Epidermal melanocyte (primary cell): ENCODE measurements around the gene GPC4.

Experiments used
- DNase-seq: peaks from one replicate; pipeline ENCODE4 v3.0.0; 2011; ENCODE audit warnings: low spot score; ENCODE audit not compliant: insufficient read length

The GPC4 gene

DNA sequence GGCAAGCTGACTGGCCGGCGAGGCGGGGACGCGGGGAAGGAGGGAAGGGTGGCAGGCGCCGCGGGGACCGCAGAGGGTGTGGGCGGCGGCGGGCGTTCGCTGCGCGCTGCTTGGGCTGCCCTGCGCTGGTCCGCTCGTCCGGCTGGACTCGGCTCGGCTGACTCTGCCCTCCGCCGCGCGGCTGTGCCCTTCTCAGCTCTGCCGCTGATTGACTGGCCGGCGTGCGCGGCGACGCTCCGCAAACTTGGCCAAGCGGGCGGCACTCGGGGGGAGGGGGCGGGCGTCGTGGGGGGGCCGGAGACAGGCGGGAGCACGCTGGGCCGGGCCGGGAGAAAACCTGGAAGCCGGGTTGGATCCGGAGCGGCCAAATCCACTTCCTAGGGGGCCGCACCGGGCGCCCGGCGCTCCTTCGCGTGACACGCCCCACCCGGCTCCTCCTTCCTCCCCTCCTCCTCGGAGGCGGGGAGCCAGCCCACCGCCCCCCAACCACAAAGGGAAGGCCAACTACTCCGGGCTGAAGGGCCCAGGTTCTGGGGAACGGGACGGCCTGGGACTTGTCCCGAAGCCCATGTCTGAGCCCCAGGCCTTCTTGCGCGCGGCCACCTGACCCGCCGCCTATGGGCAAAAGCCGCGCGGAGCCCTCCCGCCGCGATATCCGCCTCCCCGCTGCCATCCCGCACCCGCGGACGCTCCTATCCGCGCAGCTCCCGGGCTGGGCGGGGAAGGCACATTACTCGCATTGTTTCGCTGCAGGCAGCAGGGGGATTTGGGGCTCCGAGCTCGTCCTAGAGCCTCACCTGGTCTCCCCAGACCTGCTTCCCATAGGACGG, at the start of gene GPC4:
GPC4 (minus strand) TSS at position 214 of the 830 bp plus-strand sequence. CDS start 524 bp downstream, outside the sequence.
- DNase-seq: no peak

DNA sequence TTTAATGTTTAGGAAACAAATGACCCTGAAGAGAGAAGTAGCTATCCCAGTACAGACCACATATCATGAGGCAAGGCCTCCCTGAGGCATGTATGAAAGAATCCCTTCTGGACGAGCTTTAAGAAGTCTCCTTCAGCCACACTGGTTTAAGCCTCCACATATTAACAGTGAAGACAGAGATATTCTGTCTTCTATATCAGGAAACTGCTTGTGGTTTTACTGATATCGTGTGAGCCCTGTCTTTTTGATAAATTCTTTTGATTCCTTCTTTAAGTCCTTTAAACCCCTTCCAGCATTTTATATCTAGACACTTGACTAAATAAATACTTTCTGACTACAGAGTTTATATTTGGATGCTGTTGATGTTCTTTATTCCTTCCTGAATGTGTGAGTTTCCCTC, 45.9 kb upstream of the GPC4 start:
- no peak for DNase-seq

DNA sequence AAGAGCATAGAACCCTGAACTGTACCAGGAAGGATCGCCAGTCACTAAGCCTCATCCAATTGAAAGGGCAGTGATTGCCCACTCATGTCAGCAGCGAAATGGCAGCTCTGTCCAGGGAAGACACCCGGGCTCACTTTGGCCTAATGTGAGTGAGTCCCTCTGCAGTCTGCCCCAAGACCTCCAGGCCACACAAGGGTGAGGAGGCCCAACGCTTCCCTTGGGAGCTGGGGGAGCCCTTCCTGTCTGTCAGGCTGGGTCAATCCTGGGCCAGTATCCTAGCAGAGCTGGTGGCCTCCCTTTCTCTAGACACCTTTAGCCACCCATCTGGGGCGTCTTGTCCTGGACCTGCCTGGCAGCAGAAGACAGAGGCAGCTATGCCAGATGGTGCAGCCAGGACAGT, 39.6 kb upstream of the GPC4 start:
- DNase-seq: no peak

DNA sequence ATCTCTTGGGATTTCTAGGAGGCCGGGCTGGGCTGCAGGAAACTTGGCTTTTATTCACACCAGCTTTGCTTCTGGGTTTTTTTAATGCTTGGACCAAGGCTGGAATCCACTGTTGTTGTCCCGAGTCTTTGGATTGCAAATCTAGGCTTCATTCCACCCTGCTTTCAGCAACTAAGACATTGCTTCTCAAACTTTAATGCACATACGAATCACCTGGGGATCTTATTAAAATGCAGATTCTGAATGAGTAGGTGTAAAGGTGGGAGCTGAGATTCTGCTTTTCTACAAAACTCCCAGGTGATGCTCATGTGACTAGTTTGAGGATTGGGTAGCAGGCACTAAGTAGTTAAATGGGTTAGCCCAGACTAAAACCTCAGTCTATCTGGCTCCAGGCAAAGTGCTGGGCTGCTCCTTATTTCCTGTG, 39.2 kb upstream of the GPC4 start:
- DNase-seq: no peak

DNA sequence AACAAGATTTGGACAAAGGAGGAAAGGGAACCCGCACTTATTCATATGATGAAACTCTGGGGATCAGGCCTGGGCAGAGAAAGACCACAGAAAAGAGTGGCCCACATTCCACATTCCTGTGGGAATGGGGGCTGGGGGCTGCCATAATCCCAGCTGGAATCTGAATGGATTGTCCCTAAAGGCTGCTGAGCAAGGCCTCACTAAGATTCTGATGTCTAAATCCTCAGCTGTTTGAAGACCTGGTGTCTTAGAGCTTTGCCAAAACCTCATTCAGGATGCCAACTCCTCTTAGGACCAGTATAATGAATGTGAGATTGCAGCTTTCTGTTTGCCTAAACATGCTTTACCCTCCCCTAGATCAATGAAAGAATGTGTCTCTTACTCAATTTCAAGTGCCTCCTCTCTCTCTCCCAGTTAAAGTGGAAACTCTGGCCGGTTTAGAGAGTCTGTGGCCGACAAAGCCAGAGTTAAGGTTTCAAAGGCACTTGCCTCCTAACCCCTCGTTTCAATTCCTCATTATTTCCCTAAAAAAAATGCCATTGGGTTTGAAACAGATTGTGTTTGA, 33.3 kb upstream of the GPC4 start:
- no peak for DNase-seq

DNA sequence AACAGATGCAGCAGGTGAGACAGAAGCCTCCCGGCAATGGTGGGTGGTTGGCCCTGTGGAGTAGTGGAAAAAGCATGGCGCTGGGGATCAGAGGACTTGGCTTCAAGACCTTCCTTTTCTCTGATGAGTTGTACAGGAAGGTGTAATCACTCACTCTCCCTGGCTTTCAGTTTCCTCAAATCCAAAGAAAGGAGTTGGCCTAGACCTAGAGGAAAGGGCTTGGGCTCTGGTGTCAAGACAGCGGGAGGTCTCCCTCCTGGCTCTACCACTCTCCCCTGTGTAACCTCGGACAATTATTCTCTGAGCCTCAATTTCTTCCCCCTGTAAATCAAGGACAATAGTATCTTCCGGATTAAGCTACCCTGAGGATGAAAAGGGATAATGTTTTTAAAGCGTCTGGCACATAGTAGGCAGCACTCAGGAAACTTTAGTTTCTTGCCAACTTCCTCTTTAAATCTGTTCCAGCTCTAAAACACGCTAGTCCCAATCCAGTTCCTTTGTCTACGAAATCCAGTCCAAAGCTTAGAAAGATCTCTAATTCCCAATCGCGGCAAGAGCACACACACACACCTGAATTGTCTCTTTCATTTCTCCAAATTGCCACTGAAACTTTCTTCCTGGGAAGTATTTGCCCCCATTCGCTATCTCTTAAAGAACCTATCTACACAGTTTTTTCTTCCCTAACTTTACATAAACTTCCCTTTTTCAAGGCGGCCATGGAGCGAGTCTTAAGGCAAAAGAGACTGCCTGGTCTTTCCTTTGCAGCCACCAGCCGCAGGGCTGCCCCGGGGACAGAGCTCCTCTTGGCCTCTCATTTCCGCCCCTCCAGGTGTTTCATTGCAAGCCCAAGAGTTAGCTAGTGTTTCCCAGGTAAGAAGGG, 29.9 kb upstream of the GPC4 start:
- DNase-seq: no peak

DNA sequence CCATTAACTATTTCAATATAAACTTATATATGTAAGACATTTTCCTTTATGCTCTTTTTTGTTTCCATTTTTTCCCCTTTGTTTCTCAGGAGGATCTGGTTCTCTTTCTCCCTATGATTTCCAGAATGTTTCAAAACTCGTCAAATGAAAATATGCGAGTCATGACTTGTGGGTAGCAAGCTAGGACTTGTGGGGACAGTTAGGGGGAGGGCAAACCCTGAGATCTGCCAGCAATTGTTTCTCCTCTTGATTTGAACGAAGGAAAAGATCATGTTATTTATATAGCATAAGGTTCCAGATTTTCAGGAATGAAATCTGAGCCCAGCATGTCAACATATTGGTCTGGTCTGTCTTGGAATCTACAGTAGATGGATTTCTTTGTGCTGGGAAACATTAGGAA, 28.9 kb upstream of the GPC4 start:
- no peak for DNase-seq

DNA sequence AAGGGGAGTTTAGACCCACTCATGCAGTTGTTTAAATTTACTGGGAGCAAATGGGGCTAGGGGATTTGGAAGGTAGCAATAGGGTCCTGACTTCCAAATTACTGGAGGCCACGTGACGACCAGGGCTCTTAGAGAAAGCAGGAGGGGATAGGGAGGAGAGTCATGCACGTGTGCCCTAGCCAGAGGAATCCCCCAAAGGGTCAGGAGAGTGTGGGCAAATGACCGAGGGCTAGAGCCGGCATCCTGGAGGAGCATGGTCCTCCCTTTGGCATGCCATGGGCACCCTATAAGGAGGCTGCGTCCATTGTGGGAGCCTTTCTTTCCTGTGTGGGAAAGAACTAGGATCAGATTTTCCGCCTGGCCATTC, 25.5 kb upstream of the GPC4 start:
- DNase-seq: no peak

DNA sequence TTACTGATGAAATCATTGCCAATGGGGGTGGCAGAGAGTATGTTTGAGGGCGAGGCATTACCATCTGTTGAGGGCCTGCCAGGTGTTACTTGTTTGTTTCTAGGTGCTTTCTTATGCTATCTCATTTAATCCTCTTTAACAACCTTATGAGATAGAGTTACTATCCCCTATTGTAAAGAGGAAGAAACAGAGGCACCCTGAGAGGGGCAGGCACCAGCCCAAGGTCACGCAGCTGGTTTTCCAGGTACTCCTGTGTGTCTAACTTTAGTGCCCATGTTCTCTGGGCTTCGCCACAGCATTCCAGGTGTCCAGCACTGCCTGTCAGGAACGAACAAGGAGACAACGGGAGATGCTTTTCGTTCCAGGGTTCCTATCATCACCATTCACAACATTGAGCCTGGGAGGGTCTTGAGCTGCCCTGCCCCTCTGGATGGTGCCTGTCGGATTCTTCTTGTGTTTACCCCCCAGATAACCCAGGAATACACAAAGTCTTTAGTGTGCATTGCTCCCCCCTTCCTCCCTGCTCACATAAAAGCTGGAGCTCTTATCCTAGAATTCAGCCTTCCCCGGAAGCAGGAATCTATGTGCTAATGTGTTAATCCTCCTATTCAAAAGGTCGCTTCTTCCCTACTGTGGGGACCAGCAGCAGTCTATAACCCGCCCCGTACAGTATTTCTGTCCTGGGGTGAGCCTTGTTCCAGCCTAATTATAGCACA, 24.9 kb upstream of the GPC4 start:
- DNase-seq: no peak

DNA sequence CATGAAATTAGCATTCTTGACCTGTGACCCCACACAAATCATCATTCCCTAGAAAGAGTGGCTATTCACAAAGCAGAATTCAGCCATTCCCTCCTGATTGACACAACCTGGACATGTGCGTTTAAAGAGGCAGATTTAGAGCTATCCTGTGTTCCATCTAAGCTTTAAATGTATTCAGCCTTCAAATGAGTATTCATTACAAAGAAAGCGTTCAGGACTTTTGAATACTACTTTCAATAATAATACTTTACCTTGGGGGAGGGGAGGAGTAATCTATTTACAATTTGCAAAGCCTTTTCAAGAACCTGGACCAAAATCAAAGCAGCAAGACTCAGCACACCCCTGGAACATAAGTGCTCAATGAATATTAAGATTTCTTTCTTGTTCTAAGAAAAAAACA, 22.5 kb upstream of the GPC4 start:
- no peak for DNase-seq

DNA sequence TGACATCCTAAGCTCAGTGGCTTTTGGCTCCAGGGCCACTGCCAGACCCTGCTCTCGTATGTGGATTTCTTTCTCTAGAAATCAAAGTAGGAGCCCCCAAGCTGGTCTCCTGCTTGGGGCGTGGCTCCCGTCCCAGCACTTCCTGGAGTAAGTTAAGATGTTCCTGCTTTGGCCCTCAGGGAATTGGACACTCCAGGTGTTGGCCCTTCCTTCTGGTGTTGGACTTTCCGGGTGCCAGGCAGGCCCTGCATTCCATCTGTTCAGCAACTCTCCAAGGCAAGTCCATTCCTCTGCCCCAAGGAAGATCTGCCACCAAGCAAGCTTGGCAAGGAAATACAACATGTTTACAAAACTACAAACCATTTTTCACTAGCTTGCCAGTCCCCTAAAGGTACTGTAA, 22.1 kb upstream of the GPC4 start:
- DNase-seq: no peak

DNA sequence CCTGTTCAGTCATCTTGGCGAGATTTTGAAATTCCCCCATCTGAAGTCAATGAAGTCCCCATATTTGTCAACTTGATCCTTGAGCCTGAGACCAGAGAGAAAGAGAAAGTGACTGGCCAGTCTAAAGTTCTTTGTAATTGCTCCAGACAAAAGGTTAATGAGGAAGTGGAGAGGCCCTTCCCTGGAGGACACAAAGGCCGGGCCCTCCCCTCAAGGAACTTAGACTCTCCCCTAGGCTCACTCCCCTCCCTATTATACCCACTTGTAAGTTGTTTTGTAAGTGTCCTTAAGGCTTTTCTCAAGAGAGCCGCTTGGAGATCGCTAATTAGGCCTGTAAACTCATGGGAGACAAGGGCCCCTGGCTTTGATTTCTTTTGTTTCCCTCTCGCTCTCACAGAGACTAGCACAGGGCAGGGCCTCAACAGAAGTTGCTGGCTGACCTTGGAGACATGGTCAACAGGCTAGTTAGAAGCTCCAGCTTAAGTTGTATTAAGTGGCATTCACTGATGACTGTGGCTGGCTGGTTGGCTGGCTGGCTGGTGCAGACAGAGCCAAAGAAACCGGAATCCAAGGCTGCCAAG, 20.3 kb upstream of the GPC4 start:
- no peak for DNase-seq

DNA sequence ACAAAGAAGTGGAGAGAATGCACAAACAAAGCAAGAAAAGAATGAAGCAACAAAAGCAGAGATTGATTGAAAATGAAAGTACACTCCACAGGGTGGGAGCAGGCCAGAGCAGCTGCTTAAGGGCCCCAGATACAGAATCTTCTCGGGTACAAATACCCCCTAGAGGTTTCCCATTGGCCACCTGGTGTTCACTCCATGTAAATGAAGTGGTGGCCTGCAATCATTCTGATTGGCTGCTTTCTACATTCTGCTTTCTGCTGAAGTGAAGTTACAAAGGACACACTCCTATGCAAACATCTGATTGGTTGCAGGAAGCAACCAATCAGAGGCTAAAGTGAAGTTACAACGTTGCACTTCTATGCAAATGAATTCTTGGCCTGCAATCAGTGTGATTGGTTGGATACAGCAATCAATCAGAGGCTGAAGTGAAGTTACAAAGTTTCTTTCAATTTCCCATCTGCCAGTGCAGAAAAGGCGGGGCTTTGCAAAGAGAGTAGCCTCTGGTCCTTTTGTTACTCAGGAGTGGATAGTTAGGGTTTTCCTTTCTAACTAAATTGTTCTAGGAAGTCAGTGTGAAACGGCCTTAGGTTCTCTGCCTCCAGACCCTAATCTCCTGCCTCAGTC, 19.0 kb upstream of the GPC4 start:
- DNase-seq: no peak

DNA sequence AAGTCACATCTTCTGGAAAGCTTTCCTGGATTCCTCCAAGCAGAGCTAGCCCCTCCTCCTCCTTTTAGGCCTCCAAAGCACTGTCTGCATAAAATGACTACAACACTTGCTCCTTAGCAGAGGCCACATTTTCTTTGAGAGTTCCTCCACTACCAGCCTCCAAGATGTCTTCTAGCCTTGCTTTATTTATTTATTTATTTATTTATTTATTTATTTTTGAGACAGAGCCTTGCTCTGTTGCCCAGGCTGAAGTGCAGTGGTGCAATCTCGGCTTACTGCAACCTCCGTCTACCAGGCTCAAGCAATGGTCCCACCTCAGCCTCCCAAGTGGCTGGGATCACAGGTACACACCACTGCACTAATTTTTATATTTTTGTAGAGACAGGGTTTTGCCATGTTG, 4.6 kb upstream of the GPC4 start:
- DNase-seq: no peak

DNA sequence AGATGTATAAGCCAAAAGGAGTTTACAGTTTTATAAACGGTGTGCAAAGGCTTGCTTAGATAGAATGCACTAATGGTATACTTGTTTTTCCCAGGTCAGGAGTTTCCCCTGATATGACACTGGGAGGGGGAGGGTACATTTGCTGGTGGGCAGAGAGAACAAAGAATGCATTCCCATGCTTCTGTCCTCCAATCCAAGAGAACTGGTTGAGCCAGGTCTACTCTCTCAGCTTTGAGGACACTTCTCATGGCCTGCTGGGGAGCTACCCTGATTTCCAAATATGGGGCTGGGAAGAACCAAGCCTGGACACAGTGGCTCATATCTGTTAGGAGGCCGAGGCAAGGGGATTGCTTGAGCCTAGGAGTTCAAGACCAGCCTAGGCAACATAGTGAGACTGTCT, 3.3 kb upstream of the GPC4 start:
- DNase-seq: no peak

DNA sequence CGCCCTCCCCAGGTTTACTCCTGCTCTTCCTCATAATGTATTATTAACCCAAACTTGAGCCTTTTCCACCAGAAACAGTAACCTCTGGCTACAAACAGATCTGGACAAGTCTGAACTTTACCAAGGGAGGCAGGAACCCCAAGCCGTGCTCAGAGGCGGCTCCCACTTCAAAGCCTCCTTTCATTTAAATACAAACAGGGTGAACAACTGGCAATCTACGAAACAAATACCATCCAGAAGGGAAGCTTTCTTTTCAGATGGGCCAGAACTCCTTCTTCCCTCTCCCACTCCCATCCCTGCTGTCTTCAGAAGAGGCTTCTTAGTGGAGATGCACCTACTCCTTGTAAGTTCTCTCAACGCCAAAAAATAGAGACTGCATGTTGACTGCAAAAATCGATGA, 2.1 kb upstream of the GPC4 start:
- no peak for DNase-seq

DNA sequence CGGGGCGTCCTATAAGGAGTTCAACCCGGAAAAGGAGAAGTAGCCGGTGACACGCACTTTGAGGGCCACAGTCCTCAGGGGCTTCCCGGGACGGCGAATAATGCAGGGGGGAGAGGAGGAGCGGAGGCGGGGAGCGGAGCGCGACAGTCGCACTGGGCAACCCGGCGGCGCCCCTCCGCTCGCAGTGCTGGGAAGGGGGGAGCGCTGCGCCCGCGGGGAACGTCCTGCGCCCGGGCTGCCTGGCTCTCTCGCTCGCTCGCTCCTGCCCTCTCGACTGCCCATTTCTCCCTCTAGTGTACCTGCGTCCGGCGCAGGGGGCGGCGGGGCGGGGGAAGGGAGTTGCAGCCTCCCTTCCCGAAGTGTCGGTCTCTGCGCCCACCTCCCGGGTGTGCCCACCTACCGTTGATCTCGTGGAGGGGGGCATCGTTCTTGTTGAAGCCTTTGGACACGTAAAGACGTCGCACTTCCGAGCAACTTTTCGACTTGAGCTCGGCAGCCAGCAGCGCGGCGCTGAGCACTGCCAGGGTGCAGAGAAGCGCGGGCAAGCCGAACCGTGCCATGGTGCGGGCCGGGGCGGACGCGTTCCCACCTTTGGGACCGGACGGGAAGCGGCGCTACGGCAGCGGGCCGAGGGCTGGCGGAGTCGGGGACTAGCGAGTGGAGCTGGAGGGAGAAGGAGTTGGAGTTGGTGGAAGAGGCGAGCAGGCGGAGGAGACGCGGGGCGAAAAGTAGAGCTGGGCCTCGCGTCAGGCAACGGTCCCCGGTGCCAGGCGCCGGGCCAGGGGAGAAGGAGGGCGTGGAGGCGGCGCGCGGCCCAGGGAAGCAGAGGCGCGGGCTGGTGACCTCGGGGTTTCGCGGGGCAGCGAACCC, 648 bp downstream of the GPC4 start:
- no peak for DNase-seq

DNA sequence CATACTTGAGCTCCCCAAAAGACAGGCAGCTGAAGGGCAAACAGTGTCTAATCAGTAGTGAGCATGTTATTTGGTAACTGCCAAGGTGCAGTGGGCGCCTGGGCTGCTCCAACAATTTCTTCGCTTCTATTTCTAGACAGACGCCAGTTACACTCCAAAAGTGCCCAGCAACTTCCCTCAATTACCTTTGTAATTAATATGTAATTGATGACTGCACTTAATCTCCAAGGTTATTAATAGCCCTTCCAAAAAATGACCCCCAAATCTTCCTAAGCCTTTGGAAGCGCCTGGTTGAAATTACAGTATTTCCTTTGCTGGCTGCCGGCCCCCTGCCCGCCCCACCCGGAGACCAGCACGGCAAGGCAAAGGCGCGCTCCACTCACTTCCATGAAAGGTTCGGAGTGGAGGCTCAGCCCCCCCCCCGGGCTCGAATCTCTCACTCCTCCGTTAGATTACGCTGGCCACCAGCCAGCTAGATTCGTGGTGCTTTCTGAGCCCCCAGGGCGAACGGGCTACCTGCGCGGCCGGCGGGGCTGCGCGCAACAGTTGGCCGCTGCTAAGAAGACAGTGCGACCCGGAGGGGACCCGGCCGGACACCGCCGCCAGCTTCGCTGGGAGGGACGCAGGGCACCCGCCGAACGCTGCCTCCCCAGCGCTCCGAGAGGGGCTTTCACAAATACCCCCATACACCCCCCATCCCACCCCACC, 1.9 kb downstream of the GPC4 start:
- DNase-seq: no peak

DNA sequence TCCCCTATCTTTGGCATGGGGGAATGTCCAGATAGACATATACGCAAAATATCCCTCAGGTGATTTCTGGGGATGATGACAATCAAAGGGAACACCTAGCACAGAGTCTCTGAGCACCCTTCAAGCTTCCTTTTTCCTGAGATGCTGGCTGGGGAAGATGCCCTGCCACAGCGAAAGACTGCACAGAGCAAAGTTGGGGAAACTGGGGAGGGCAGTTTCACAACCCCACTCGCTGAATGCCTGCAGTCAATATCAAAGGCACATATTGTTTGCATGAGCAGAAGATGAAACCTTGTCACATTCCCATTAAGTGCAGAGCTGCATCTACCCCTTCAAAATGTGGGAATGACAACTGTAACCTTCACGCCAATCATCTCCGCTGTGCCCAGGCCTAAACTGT, 2.6 kb downstream of the GPC4 start:
- no peak for DNase-seq
